Adipose tissue (tissue), 3 donors: ENCODE data around the gene VDAC2. TPM values are rescaled to one million over a fixed set of nuclear protein-coding genes. Genes with fewer than 3 reads are reported as not detected.
"Not testable (repeated sequence)": the region's sequence is repeated elsewhere in the genome, so short reads cannot be mapped to it uniquely, and the experiment has no call there.

Source experiments
- H3K27ac ChIP-seq: one replicate; pipeline ENCODE4 v1.5.1; 2013; ENCODE audit warnings: low read depth, low read length
- WGBS, 3 donors: extraction: QIAGEN DNeasy Blood & Tissue Kit; methylation state at CpG; one replicate each; pipeline ENCODE4 v1.1.7; 2013; 5-methylcytosine and 5-hydroxymethylcytosine counted together
- polyA plus RNA-seq, 3 donors: library from polyadenylated mRNA; stranded (reverse); fragments of 200-250 nt; gene quantifications; one replicate each; pipeline ENCODE4 v1.2.3, GENCODE V29; 2013
- donor health status: healthy with polysubstance abuse.
- donor health status: Bipolar disorder and iron deficiency.
- donor health status: healthy.

The VDAC2 gene
- polyA plus RNA-seq, 3 donors: 117 to 169 (median 135) TPM

GRCh38 chr10:75195035-75195763, 15.4 kb upstream of the VDAC2 start:
- 90 to 95% (median 93%) methylated on average over 6 of the region's 6 CpGs for WGBS, 3 donors
- no peak overlapping the region for H3K27ac ChIP-seq

- no peak overlapping the region for H3K27ac ChIP-seq
- 78 to 90% (median 85%) methylated on average over 3 of the region's 3 CpGs for WGBS, 3 donors
These were observed 13.5 kb upstream of the VDAC2 start for GRCh38 chr10:75197066-75197465.

- WGBS, 3 donors: 81 to 87% (median 84%) methylated on average over 2 of the region's 2 CpGs
- no peak overlapping the region for H3K27ac ChIP-seq
These were observed 12.7 kb upstream of the VDAC2 start for GRCh38 chr10:75197906-75198305.

GRCh38 chr10:75199949-75200348, 10.6 kb upstream of the VDAC2 start:
- WGBS, 3 donors: 95 to 98% (median 97%) methylated on average over 6 of the region's 6 CpGs
- not testable (repeated sequence) for H3K27ac ChIP-seq

GRCh38 chr10:75201793-75202307, 8.7 kb upstream of the VDAC2 start:
- no peak overlapping the region for H3K27ac ChIP-seq

GRCh38 chr10:75202321-75203045, 8.1 kb upstream of the VDAC2 start:
- 50 to 68% (median 63%) methylated on average over 1 of the region's 1 CpG for WGBS, 3 donors
- H3K27ac ChIP-seq: no peak overlapping the region

More at GRCh38 chr10:75201793-75202307, 8.7 kb upstream of the VDAC2 start:
- WGBS, 3 donors: 78 to 88% (median 80%) methylated on average over 9 of the region's 9 CpGs

- WGBS, 3 donors: 77 to 90% (median 79%) methylated on average over 11 of the region's 11 CpGs
- H3K27ac ChIP-seq: not testable (repeated sequence)
These were observed 7.5 kb upstream of the VDAC2 start for GRCh38 chr10:75203046-75203620.

GRCh38 chr10:75203724-75204123, 6.9 kb upstream of the VDAC2 start:
- no peak overlapping the region for H3K27ac ChIP-seq
- 93 to 96% (median 93%) methylated on average over 5 of the region's 5 CpGs for WGBS, 3 donors

GRCh38 chr10:75205908-75206307, 4.7 kb upstream of the VDAC2 start:
- WGBS, 3 donors: 82 to 95% (median 92%) methylated on average over 2 of the region's 2 CpGs
- H3K27ac ChIP-seq: no peak overlapping the region

GRCh38 chr10:75206638-75207037, 4.0 kb upstream of the VDAC2 start:
- WGBS, 3 donors: 88 to 93% (median 89%) methylated on average over 14 of the region's 14 CpGs
- not testable (repeated sequence) for H3K27ac ChIP-seq

- WGBS, 3 donors: 65 to 83% (median 80%) methylated on average over 13 of the region's 13 CpGs
These were observed 3.3 kb upstream of the VDAC2 start for GRCh38 chr10:75207079-75207856.

GRCh38 chr10:75207857-75208144, 2.8 kb upstream of the VDAC2 start:
- WGBS, 3 donors: 92 to 98% (median 97%) methylated on average over 1 of the region's 1 CpG
- H3K27ac ChIP-seq: no peak overlapping the region

More at GRCh38 chr10:75207079-75207856, 3.3 kb upstream of the VDAC2 start:
- H3K27ac ChIP-seq: no peak overlapping the region

GRCh38 chr10:75208181-75208580, 2.4 kb upstream of the VDAC2 start:
- WGBS, 3 donors: 81 to 89% (median 83%) methylated on average over 4 of the region's 4 CpGs
- H3K27ac ChIP-seq: no peak overlapping the region

- peak overlapping the region; percentile 99 for H3K27ac ChIP-seq
- 78 to 82% (median 81%) methylated on average over 16 of the region's 16 CpGs for WGBS, 3 donors
These were observed 1.3 kb upstream of the VDAC2 start for GRCh38 chr10:75209086-75209920.

- WGBS, 3 donors: 0 to 1% (median 0%) methylated on average over 16 to 19 of the region's 19 CpGs
- H3K27ac ChIP-seq: peak overlapping the region; percentile 99
These were observed 695 bp upstream of the VDAC2 start for GRCh38 chr10:75209921-75210281.

GRCh38 chr10:75211007-75211691, 553 bp downstream of the VDAC2 start:
- H3K27ac ChIP-seq: peak overlapping the region; percentile 98
- WGBS, 3 donors: 1% methylated on average over 37 to 38 of the region's 38 CpGs

GRCh38 chr10:75212343-75212742, 1.7 kb downstream of the VDAC2 start:
- WGBS, 3 donors: 69 to 85% (median 85%) methylated on average over 6 of the region's 6 CpGs
- no peak overlapping the region for H3K27ac ChIP-seq
